ENCODE results near the gene CGB8. TPM values are rescaled to one million over a fixed set of nuclear protein-coding genes. Genes with fewer than 3 reads are reported as not detected.
"Not testable (repeated sequence)": the region's sequence is repeated elsewhere in the genome, so short reads cannot be mapped to it uniquely, and the experiment has no call there.

The CGB8 gene
- total and polyA plus RNA-seq, 4 donors, result not detected

- Histone ChIP-seq H3K36me3 (ENCODE audit: control insufficient read depth in 4 of 4, insufficient read depth in 4 of 4, low read length in 4 of 4) (peaks cover 0 to 9% (median 0%) of the 10 kb centered on the region in 4 donors), H3K9ac (ENCODE audit: insufficient read depth in 1 of 2, low read length in 2 of 2) (no peak overlapping the region), H3K4me3 (no peak overlapping the region), H3K9me3 (ENCODE audit: control insufficient read depth in 4 of 4, insufficient read depth in 3 of 4, low read length in 3 of 4) (no peaks in the 10 kb centered on the region), H3K4me1 (ENCODE audit: control insufficient read depth in 5 of 5, insufficient read depth in 5 of 5, low read length in 5 of 5) (peaks cover 2 to 5% (median 3%) of the 10 kb centered on the region in 5 donors), H3K27ac (ENCODE audit: low read depth in 1 of 2, low read length in 1 of 2) (no peak overlapping the region), H3K27me3 (ENCODE audit: control insufficient read depth in 3 of 3, insufficient read depth in 3 of 3, low read length in 2 of 3) (no peaks in the 10 kb centered on the region)
- TF ChIP-seq CTCF (IDR thresholded peaks at IDR 0.05; ENCODE audit: control extremely low read depth, extremely low read depth), result no peak
- ATAC-seq (ENCODE audit: insufficient read depth, low FRiP score) (no peak), DNase-seq (no peak)
- 81 to 82% methylated on average over 1 of the region's 1 CpG for WGBS, 2 donors
Observed at GRCh38 chr19:49081273-49081672, 32.4 kb upstream of the CGB8 start.

DNA sequence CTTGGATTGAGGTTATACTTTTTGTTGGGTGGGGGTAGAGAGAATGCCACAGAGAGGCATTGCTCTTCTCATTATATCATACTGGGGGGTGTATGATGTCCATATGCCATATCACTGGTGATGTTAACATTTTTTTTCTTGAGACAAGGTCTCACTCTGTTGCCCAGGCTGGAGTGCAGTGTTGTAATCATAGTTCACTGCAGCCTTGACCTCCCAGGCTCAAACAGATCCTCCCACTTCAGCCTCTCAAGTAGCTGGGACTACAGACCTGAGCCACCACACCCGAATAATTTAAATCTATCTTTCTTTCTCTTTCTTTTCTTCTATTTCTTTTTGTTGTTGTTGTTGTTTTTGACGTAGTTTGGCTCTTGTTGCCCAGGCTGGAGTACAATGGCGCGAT, 31.5 kb upstream of the CGB8 start:
- Histone ChIP-seq H3K4me3 (no peak overlapping the region), H3K4me1 (ENCODE audit: control insufficient read depth in 5 of 5, insufficient read depth in 5 of 5, low read length in 5 of 5) (peaks cover 0 to 4% (median 0%) of the 10 kb centered on the region in 5 donors), H3K9me3 (ENCODE audit: control insufficient read depth in 4 of 4, insufficient read depth in 3 of 4, low read length in 3 of 4) (no peaks in the 10 kb centered on the region), H3K27ac (ENCODE audit: low read depth in 1 of 2, low read length in 1 of 2) (no peak overlapping the region), H3K27me3 (ENCODE audit: control insufficient read depth in 3 of 3, insufficient read depth in 3 of 3, low read length in 2 of 3) (no peaks in the 10 kb centered on the region), H3K9ac (ENCODE audit: insufficient read depth in 1 of 2, low read length in 2 of 2) (no peak overlapping the region), H3K36me3 (ENCODE audit: control insufficient read depth in 4 of 4, insufficient read depth in 4 of 4, low read length in 4 of 4) (peaks cover 0 to 1% (median 0%) of the 10 kb centered on the region in 4 donors)
- DNase-seq (no peak), ATAC-seq (ENCODE audit: insufficient read depth, low FRiP score) (no peak)
- TF ChIP-seq CTCF (IDR thresholded peaks at IDR 0.05; ENCODE audit: control extremely low read depth, extremely low read depth), result no peak
- WGBS, 2 donors, result 88 to 93% methylated on average over 4 of the region's 4 CpGs

DNA sequence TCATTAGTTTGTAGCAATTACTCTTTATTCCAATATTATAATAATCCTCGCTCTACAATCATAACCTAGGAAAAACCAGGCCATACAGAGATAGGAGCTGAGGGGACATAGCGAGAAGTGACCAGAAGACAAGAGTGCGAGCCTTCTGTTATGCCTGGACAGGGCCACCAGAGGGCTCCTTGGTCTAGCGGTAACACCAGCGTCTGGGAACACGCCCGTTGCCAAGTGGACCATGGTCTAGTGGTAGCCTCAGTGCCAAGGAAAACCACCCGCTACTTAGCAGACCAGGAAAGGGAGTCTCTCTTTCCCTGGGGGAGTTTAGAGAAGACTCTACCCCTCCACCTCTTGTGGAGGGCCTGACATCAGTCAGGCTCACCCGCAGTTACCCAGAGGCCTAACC, 26.0 kb upstream of the CGB8 start:
- DNase-seq, result peak; percentile 55 to 64 (median 62)
- H3K27ac ChIP-seq (ENCODE audit: low read depth in 1 of 2, low read length in 1 of 2); H3K36me3 ChIP-seq (ENCODE audit: control insufficient read depth in 4 of 4, insufficient read depth in 4 of 4, low read length in 4 of 4); H3K4me3 ChIP-seq; ATAC-seq (ENCODE audit: insufficient read depth, low FRiP score); H3K9me3 ChIP-seq (ENCODE audit: control insufficient read depth in 4 of 4, insufficient read depth in 3 of 4, low read length in 3 of 4); H3K4me1 ChIP-seq (ENCODE audit: control insufficient read depth in 5 of 5, insufficient read depth in 5 of 5, low read length in 5 of 5); H3K9ac ChIP-seq (ENCODE audit: insufficient read depth in 1 of 2, low read length in 2 of 2): not testable (repeated sequence)
- TF ChIP-seq CTCF (IDR thresholded peaks at IDR 0.05; ENCODE audit: control extremely low read depth, extremely low read depth), result peak; percentile 38
- WGBS, 2 donors, result 17 to 22% methylated on average over 7 of the region's 9 CpGs
- peaks cover 0 to 32% (median 20%) of the 10 kb centered on the region in 3 donors for H3K27me3 ChIP-seq (ENCODE audit: control insufficient read depth in 3 of 3, insufficient read depth in 3 of 3, low read length in 2 of 3)
